Gastrocnemius medialis (tissue), 4 donors: ENCODE data around the gene THRB. TPM values are rescaled to one million over a fixed set of nuclear protein-coding genes. Genes with fewer than 3 reads are reported as not detected.

Experiments used
- ATAC-seq, 2 donors: fragments of 150-250 bp; one replicate each; pipeline ENCODE4 v1.9.1; 2016
- DNase-seq, 2 donors: peaks; one replicate each; pipeline ENCODE4 v3.0.0-alpha.2; 2019
- H3K27ac ChIP-seq, 4 donors: fragments of 200-600 bp; sonication (generic); 1 replicate in 1 of 4; 2 replicates in 3 of 4; pipeline ENCODE4 v1.5.1; 2016 to 2018; ENCODE audit warnings: mild to moderate bottlenecking in 2 of 4, moderate library complexity in 1 of 4
- H3K27me3 ChIP-seq, 3 donors: fragments of 200-600 bp; sonication (generic) in 2 of 3; 1 replicate in 1 of 3; 2 replicates in 2 of 3; pipeline versions ENCODE4 v1.5.1 to v1.6.0; 2016 to 2019; ENCODE audit warnings: mild to moderate bottlenecking in 1 of 3, moderate library complexity in 1 of 3
- H3K36me3 ChIP-seq, 2 donors: fragments of 200-600 bp; sonication (generic) in 1 of 2; one replicate each; pipeline ENCODE4 v1.5.1; 2017 to 2018
- H3K4me1 ChIP-seq, 2 donors: fragments of 200-600 bp; sonication (generic) in 1 of 2; one replicate each; pipeline ENCODE4 v1.5.1; 2016 to 2017; ENCODE audit warnings: mild to moderate bottlenecking in 2 of 2
- H3K4me3 ChIP-seq, 4 donors: fragments of 200-600 bp; sonication (generic) in 3 of 4; 1 replicate in 1 of 4; 2 replicates in 3 of 4; pipeline ENCODE4 v1.5.1; 2016 to 2019; ENCODE audit warnings: mild to moderate bottlenecking in 2 of 4
- H3K9me3 ChIP-seq, 3 donors: fragments of 200-600 bp; sonication (generic) in 2 of 3; 1 replicate in 1 of 3; 2 replicates in 2 of 3; pipeline ENCODE4 v1.5.1; 2016 to 2019
- CTCF ChIP-seq, 5 experiments: fragments of 450-650 bp in 3 of 5; fragments of 200-600 bp in 2 of 5; sonication (generic) in 2 of 5; IDR thresholded peaks in 4 of 5; conservative IDR thresholded peaks in 1 of 5; 1 replicate in 4 of 5; 2 replicates in 1 of 5; pipeline ENCODE4 v1.5.1; 2016 to 2019; ENCODE audit warnings: antibody characterized with exemption in 5 of 5, mild to moderate bottlenecking in 3 of 5, moderate library complexity in 3 of 5
- POLR2A ChIP-seq, 2 donors: fragments of 450-650 bp; IDR thresholded peaks; one replicate each; pipeline ENCODE4 v1.6.1; 2017; ENCODE audit warnings: antibody characterized with exemption in 2 of 2, mild to moderate bottlenecking in 2 of 2, moderate library complexity in 2 of 2
- in situ Hi-C, 4 donors: fragments of 200-750 bp; cut with MboI; loops; one replicate each; pipeline versions ENCODE4 v1.15.0 to v1.8.0; 2017; ENCODE audit warnings: low sequenced_read_pairs in 4 of 4
- intact Hi-C: fragments of 100-400 bp; cut with DNase I; formaldehyde crosslinking; loops from one replicate; pipeline ENCODE4 v1.15.1; 2023; ENCODE audit warnings: low total_unique reads
- total RNA-seq, 4 donors: library from RNA; depleted of rRNA; stranded (reverse); fragments of >200 nt; gene quantifications; one replicate each; pipeline versions ENCODE4 v1.1.0 to v1.2.3, GENCODE V29; 2016

Gene THRB
- total RNA-seq, 4 donors from 2014 or later = 20.1 to 60.0 (median 25.3) TPM

- H3K4me1 ChIP-seq = peaks cover 55 to 78% of the 10 kb centered on the region in 2 donors
- in situ Hi-C loops (no loop called here), intact Hi-C loops (loop anchor here (2.0 to 5.0 kb wide), 2 partner anchors 79 to 119 kb away; partner anchors contain the start of gene THRB)
- no peaks in the 10 kb centered on the region for H3K9me3 ChIP-seq
- DNase-seq (no peak), ATAC-seq (no peak)
- no peak overlapping the region for H3K4me3 ChIP-seq
- no peaks in the 10 kb centered on the region for H3K27me3 ChIP-seq
- TF ChIP-seq POLR2A (IDR thresholded peaks at IDR 0.05) (no peak), CTCF (IDR thresholded peaks at IDR 0.05 in 4 of 5, conservative IDR thresholded peaks at IDR 0.05 in 1 of 5) (no peak)
- peak overlapping the region; percentile 2 to 76 (median 46) for H3K27ac ChIP-seq
- H3K36me3 ChIP-seq = no peaks in the 10 kb centered on the region
These were observed 118.7 kb downstream of the THRB start for GRCh38 chr3:24375947-24376384.

- in situ Hi-C loops = no loop called here
- H3K9me3 ChIP-seq = no peaks in the 10 kb centered on the region
- DNase-seq = no peak
- no peaks in the 10 kb centered on the region for H3K36me3 ChIP-seq
- peak overlapping the region; percentile 15 to 76 (median 21) for H3K27ac ChIP-seq
- no peak for ATAC-seq
- H3K27me3 ChIP-seq = no peaks in the 10 kb centered on the region
- H3K4me1 ChIP-seq = peaks cover 53 to 70% of the 10 kb centered on the region in 2 donors
- intact Hi-C loops = loop anchor here (5.0 kb wide), 1 partner anchor 78 kb away; no protein-coding TSS in a partner anchor
- H3K4me3 ChIP-seq = no peak overlapping the region
- TF ChIP-seq CTCF (IDR thresholded peaks at IDR 0.05 in 4 of 5, conservative IDR thresholded peaks at IDR 0.05 in 1 of 5) (no peak), POLR2A (IDR thresholded peaks at IDR 0.05) (no peak)
These were observed 119.8 kb downstream of the THRB start for GRCh38 chr3:24374801-24375200.

GRCh38 chr3:24373198-24373959 lies 121.3 kb downstream of the THRB start:
- peak; percentile 55 to 82 for DNase-seq
- in situ Hi-C loops = no loop called here
- Histone ChIP-seq H3K9me3 (no peaks in the 10 kb centered on the region), H3K36me3 (no peaks in the 10 kb centered on the region), H3K27me3 (no peaks in the 10 kb centered on the region), H3K4me1 (peaks cover 44 to 56% of the 10 kb centered on the region in 2 donors), H3K27ac (peak overlapping the region; percentile 11 to 76 (median 38)), H3K4me3 (no peak overlapping the region)
- TF ChIP-seq CTCF (IDR thresholded peaks at IDR 0.05 in 4 of 5, conservative IDR thresholded peaks at IDR 0.05 in 1 of 5) (no peak), POLR2A (IDR thresholded peaks at IDR 0.05) (no peak)
- intact Hi-C loops = no loop called here
- peak; percentile 71 to 88 for ATAC-seq

GRCh38 chr3:24372559-24373197 lies 122.0 kb downstream of the THRB start:
- no peak overlapping the region for H3K4me3 ChIP-seq
- in situ Hi-C loops (no loop called here), intact Hi-C loops (no loop called here)
- H3K27me3 ChIP-seq = no peaks in the 10 kb centered on the region
- peak overlapping the region in 3 of 4 donors; percentile 26 to 76 (median 51) for H3K27ac ChIP-seq
- H3K9me3 ChIP-seq = no peaks in the 10 kb centered on the region
- TF ChIP-seq POLR2A (IDR thresholded peaks at IDR 0.05) (no peak), CTCF (IDR thresholded peaks at IDR 0.05 in 4 of 5, conservative IDR thresholded peaks at IDR 0.05 in 1 of 5) (no peak)
- ATAC-seq (no peak), DNase-seq (no peak)
- peaks cover 38 to 49% of the 10 kb centered on the region in 2 donors for H3K4me1 ChIP-seq
- no peaks in the 10 kb centered on the region for H3K36me3 ChIP-seq
